Ishikawa (cell line): Measurements from ENCODE around the gene BTBD3.
A peak's percentile ranks its signal among the peaks of the same experiment; 100 is the strongest.

ENCODE experiments used
- CEBPB ChIP-seq: IDR thresholded peaks from 2 replicates; pipeline ENCODE4 v1.6.1; 2012
- CREB1 ChIP-seq: IDR thresholded peaks from 2 replicates; pipeline ENCODE4 v1.6.1; 2012; ENCODE audit warnings: low read depth
- EGR1 ChIP-seq: IDR thresholded peaks from 2 replicates; pipeline ENCODE4 v1.6.1; 2012
- EP300 ChIP-seq: IDR thresholded peaks from 2 replicates; pipeline ENCODE4 v1.6.1; 2012; ENCODE audit warnings: borderline replicate concordance
- FOXM1 ChIP-seq: IDR thresholded peaks from 2 replicates; pipeline ENCODE4 v1.6.1; 2012; ENCODE audit warnings: low read depth, borderline replicate concordance
- MAX ChIP-seq: IDR thresholded peaks from 2 replicates; pipeline ENCODE4 v1.6.1; 2012
- NFIC ChIP-seq: IDR thresholded peaks from 2 replicates; pipeline ENCODE4 v1.6.1; 2012
- RAD21 ChIP-seq: IDR thresholded peaks from 2 replicates; pipeline ENCODE4 v1.6.1; 2012; ENCODE audit warnings: low read depth
- REST ChIP-seq: IDR thresholded peaks from 2 replicates; pipeline ENCODE4 v1.6.1; 2012; ENCODE audit warnings: low read depth, mild to moderate bottlenecking
- TAF1 ChIP-seq: IDR thresholded peaks from 2 replicates; pipeline ENCODE4 v1.6.1; 2012; ENCODE audit warnings: low read depth, mild to moderate bottlenecking
- TCF12 ChIP-seq: IDR thresholded peaks from 2 replicates; pipeline ENCODE4 v1.6.1; 2012; ENCODE audit warnings: low read depth
- TEAD4 ChIP-seq: IDR thresholded peaks from 2 replicates; pipeline ENCODE4 v1.6.1; 2012
- USF1 ChIP-seq: IDR thresholded peaks from 2 replicates; pipeline ENCODE4 v1.6.1; 2012
- YY1 ChIP-seq: IDR thresholded peaks from 2 replicates; pipeline ENCODE4 v1.6.1; 2012; ENCODE audit warnings: low read depth
- ZBTB7A ChIP-seq: IDR thresholded peaks from 2 replicates; pipeline ENCODE4 v1.6.1; 2012; ENCODE audit warnings: low read depth

The BTBD3 gene

GRCh38 chr20:11917663-11918062 is at the start of gene BTBD3:
TSS of gene BTBD3 (plus strand) at chr20:11917893. CDS start at chr20:11918276, 383 bp downstream.
- no peak for TF ChIP-seq YY1
- no peak for TF ChIP-seq EGR1
- TF ChIP-seq FOXM1, result no peak
- TF ChIP-seq RAD21, result no peak
- no peak for TF ChIP-seq EP300
- no peak for TF ChIP-seq TCF12
- no peak for TF ChIP-seq CREB1
- no peak for TF ChIP-seq USF1

- 0 out of 2 replicates have a peak, but pooled peaks have one; percentile 32 for TF ChIP-seq TEAD4
- TF ChIP-seq RAD21, result no peak
Observed at GRCh38 chr20:11869641-11870040, 48.1 kb upstream of the BTBD3 start.

GRCh38 chr20:11870411-11870810 is 47.3 kb upstream of the BTBD3 start:
- TF ChIP-seq ZBTB7A (no peak), YY1 (no peak), CEBPB (no peak), EGR1 (no peak), MAX (no peak), USF1 (no peak), FOXM1 (no peak), TEAD4 (no peak), CREB1 (no peak), RAD21 (no peak), REST (no peak), EP300 (no peak), TAF1 (no peak), NFIC (no peak), TCF12 (no peak)

GRCh38 chr20:11876555-11876954 is 41.1 kb upstream of the BTBD3 start:
- TF ChIP-seq CEBPB (no peak), TAF1 (no peak), TEAD4 (no peak), RAD21 (no peak), MAX (no peak), CREB1 (no peak), TCF12 (no peak), ZBTB7A (no peak), REST (no peak), YY1 (no peak), FOXM1 (no peak), EP300 (no peak), EGR1 (no peak)

- TF ChIP-seq ZBTB7A, result no peak
- TF ChIP-seq NFIC, result peak; percentile 79
- TF ChIP-seq REST, result no peak
- peak; percentile 74 for TF ChIP-seq CEBPB
- peak; percentile 76 for TF ChIP-seq USF1
- TF ChIP-seq RAD21, result no peak; the same call in 1 of the 2 replicates
- no peak for TF ChIP-seq EGR1
- TF ChIP-seq MAX, result peak; percentile 94
- TF ChIP-seq FOXM1, result no peak
- no peak for TF ChIP-seq CREB1
- TF ChIP-seq TEAD4, result no peak
- peak; percentile 74 for TF ChIP-seq TCF12
- TF ChIP-seq EP300, result peak; percentile 65
- no peak for TF ChIP-seq TAF1
- peak; percentile 48 for TF ChIP-seq YY1
Observed at GRCh38 chr20:11880680-11881079, 37.0 kb upstream of the BTBD3 start.
